OCI-LY3 (cell line): ENCODE measurements around the gene ELAPOR2.

ENCODE experiments used
- CTCF ChIP-seq: fragments of 200-600, 300-600 bp; sonication (generic); IDR thresholded peaks from 2 replicates; pipeline ENCODE4 v1.5.1; 2014; ENCODE audit warnings: antibody characterized with exemption, low read length, low read depth
- EZH2phosphoT487 ChIP-seq: fragments of 200-600 bp; shearing (Covaris generic); IDR thresholded peaks from 2 replicates; pipeline ENCODE4 v1.6.1; 2018; ENCODE audit warnings: antibody characterized with exemption, mixed run types, low read depth

- TF ChIP-seq CTCF = no peak
- no peak for TF ChIP-seq EZH2phosphoT487
Observed at GRCh38 chr7:87046456-87046855, 13.0 kb downstream of the ELAPOR2 start.
